GM18508 (cell line): ENCODE data around the gene SNAPC3.
"Not testable (repeated sequence)": the region's sequence is repeated elsewhere in the genome, so short reads cannot be mapped to it uniquely, and the experiment has no call there.

Experiments
- ATAC-seq: cut with Tn5 transposase; IDR thresholded peaks from one replicate; pipeline ENCODE4 v1.9.1; 2021; ENCODE audit warnings: moderate number of reproducible peaks; ENCODE audit not compliant: insufficient read depth, unreplicated experiment

SNAPC3 gene

DNA sequence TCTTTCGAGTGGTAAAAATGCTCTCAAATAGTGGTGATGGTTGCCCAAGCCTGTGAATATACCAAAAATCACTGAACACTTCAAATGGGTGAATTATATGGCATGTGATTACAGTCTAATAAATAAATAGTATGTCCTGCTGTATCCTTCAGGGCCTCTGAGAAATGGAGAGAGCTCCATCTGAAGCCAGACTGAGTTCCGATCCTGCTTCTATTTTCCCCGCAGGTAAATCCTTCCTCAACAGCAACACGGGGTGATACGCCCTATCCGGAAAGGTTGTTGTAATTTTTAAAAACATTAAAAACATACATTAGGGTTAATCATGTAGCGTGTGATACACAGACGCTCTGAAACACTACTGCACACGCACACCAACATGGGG lies 695 bp upstream of the SNAPC3 start:
- ATAC-seq = no peak

DNA sequence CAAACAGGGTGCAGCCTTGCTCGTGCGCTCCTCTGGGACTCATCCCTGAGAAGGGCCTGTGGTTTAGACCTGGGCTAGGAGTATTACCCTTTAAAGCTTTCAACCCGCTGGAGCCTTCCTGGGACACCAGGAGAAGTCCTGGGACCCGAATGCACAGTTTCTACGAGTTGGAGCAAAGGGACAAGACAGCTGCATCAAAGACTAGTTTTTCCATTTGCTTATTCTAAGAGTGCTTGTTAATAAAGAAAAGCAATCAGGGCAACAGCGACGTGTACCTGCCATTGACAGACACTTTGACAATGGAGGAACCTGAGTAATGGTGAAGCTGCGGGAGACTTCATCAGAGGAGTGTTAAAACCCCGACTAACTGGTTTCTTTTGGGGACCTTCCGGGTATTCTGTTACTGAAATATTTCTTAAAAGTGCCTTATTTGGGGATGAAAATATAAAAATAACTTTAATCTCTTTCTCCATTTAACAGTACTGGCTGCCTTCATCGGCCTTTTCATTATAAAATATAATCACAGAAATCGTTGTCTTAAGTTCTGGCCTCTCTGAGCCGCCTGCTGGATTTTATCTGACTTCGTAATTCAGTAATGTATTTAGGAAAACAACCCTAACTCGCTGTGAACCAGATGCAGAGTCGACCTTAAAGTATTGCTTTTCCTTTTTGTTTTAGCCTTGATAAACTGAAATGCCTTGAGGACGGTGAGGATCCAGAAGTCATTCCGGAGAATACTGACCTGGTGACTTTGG lies 732 bp downstream of the SNAPC3 start:
- peak; percentile 6 for ATAC-seq

DNA sequence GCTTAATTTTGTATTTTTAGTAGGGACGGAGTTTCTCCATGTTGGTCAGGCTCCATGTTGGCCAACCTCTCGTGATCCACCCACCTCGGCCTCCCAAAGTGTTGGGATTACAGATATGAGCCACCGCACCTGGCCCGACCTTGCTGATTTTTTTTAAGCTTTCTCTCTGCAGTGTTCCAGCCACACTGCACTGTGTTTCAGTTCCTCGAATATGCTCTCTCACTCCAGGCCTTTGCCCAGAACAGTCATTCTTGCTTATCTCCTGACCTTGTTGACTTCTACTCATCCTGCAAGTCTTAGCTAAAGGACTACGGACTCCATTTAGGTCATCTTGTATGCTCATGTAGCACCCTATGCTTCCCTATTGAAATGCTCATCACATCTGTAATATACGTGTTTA lies 3.3 kb downstream of the SNAPC3 start:
- peak; percentile 22 for ATAC-seq

DNA sequence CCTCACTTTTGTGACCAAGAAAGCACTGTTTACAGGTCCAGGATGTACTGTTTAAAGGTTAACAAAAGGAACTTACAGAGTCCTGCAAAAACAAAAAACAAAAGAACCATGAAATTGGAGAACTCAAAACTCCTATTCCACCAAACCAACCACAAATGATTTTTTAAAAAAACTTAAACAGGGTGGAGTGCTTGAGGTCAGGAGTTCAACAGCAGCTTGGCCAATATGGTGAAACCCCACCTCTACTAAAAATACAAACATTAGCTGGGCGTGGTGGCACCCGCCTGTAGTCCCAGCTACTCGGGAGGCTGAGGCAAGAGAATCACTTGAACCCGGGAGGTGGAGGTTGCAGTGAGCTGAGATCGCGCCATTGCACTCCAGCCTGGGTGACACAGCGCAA lies 5.0 kb downstream of the SNAPC3 start:
- not testable (repeated sequence) for ATAC-seq

DNA sequence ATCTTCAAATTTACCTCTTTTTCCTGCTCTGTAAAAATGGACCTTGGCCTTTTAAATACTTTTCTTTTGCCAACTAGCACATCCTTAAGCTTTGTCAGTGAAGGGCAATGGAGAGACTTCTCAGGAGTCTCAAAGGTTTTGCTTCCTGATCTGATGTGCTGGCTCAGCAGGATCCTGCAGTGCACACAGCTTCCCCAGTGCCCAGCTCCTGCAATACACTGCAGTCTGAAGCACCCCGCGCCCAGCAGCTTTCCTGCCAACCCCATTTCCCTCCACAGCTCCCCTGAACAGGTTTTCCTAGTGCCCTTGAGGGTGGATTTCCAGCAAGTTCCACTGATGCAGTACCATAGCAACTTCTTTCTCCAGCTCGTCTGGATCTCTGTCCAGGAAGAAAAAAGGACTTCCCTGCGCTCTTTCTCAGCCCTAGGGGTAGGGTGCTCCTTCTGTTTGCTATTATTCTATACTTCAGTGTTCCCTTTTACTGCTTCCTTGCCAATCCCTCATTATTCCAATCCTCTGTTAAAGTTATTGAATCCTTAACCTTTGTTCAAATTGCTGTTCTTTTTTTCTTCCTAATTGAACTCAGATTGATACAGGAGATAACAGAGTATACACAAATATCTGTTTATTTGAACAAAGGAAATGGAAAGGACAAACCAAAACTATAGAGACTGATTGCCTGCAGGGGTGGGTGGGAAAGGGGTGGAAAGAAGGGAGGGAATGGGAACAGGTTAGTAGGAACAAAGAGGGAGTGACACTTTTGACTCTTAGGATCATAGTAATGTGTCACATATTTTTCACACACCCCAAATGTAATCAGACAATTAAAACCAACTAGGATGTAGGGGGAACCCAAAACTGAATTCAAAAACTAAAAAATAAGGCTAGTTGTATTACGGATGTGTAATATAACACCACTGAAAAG lies 8.5 kb downstream of the SNAPC3 start:
- no peak for ATAC-seq

DNA sequence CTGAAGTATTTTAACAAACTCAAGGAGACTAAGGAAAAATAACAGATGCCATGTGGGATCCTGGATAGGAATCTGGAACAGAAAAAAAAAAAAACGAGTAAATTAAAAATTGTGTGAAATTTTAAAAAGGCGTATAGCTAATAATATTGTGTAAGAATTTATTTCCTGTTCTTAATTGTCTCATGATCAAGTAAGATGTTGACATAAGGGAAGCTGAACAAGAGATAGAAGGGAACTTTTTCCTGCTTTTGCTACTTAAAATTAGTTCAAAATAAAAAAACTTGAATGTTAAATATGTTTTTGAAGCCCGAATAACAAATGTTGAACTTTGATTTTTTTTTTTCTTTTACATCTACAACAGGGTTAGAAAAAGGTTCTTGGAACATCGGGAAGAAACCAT lies 10.5 kb downstream of the SNAPC3 start:
- no peak for ATAC-seq

DNA sequence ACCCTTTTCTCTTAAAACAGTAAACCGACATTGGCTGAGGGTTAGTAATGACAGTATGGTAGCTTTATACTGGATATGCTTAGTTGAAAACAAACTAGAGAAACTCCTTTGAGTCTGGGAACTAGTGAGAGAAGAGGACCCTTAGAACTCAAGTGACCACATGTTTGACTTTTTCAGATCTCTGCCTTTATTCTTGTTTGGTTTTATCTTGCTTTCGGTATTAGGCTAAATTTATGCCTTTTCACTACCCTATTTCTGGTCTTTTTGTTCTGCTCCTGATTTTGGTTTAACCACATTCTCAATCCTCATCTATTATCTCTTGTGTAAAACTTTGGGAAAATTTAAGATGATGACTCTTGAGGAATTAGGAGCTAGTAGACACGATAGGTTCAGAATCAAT lies 11.0 kb downstream of the SNAPC3 start:
- ATAC-seq = no peak

DNA sequence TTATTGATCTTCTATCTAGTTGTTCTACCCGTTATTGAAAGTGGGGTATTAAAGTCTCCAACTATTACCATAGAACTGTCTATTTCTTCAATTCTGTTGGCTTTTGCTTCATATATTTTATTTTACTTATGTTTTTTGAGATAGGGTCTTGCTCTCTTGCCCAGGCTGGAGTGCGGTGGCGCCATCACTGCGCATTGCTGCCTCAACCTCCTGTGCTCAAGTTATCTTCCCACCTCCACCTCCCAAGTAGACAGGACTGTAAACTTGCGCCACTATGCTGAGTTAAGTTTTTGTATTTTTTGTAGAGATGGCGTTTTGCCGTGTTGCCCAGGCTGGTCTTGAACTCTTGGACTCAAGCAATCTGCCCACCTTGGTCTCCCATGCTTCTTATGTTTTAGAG lies 16.2 kb downstream of the SNAPC3 start:
- no peak for ATAC-seq

DNA sequence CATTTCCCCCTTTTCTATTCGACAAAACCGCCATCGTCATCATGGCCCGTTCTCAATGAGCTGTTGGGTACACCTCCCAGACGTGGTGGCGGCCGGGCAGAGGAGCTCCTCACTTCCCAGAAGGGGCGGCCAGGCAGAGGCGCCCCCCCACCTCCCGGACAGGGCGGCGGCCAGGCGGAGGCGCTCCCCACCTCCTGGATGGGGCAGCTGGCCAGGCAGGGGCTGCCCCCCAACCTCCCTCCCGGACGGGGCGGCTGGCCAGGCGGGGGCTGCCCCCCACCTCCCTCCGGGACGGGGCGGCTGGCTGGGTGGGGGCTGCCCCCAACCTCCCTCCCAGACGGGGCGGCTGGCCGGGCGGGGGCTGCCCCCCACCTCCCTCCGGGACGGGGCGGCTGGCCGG lies 19.2 kb downstream of the SNAPC3 start:
- not testable (repeated sequence) for ATAC-seq

DNA sequence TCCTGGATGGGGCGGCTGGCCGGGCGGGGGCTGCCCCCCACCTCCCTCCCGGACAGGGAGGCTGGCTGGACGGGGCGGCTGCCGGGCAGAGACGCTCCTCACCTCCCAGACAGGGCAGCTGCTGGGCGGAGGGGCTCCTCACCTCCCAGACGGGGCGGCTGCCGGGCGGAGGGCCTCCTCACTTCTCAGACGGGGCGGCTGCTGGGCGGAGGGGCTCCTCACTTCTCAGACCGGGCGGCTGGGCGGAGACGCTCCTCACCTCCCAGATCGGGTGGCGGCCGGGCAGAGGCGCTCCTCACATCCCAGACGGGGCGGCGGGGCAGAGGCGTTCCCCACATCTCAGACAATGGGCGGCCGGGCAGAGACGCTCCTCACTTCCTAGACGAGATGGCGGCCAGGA lies 19.6 kb downstream of the SNAPC3 start:
- ATAC-seq = not testable (repeated sequence)

DNA sequence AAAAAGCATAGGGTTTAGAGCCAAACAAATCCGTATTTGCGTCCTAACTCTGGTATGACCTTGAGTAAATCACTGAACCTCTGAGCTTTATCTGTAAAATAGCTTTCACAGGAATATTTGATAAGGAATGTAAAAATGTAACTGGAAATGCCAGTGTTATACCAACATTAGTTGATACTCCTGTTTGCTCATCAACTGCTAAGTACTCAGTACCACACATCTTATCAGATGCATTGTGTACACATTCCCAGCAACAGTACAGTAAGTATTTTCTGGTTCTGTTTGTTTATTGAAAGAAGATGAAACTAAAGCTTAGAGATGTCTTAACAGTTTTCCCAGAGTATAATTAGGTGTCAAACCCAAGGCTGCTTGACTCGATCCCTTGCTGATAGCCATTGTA lies 21.5 kb downstream of the SNAPC3 start:
- ATAC-seq = no peak

DNA sequence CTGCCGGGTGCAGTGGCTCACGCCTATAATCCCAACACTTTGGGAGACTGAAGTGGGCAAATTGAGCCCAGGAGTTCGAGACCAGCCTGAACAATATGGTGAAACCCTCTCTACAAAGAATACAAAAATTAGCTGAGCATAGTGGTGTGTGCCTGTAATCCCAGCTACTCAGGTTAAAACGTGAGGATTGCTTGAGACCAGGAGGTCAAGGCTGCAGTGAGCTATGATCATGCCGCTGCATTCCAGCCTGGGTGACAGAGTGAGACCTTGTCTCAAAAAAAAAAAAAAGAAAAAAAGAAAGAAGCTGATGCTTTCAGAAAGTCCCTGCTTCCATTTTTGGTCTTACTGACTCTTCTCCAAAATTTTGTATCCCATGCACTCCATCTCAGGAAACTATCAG lies 31.3 kb downstream of the SNAPC3 start:
- ATAC-seq = no peak

DNA sequence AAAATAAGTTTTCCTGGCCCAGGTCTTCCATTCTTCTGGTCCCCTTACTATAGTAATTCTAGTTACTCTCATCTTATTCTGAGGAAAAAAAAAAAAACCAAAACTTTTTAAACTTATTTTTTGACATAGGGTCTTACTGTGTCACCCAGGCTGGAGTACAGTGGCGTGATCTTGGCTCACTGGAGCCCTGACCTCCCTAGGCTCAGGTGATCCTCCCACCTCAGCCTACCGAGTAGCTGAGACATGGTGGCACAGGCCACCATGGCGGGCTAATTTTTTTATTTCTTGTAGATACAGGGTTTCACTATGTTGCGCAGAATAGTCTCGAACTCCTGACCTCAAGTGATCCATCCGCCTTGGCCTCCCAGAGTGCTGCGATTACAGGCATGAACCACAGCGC lies 38.4 kb downstream of the SNAPC3 start:
- no peak for ATAC-seq

DNA sequence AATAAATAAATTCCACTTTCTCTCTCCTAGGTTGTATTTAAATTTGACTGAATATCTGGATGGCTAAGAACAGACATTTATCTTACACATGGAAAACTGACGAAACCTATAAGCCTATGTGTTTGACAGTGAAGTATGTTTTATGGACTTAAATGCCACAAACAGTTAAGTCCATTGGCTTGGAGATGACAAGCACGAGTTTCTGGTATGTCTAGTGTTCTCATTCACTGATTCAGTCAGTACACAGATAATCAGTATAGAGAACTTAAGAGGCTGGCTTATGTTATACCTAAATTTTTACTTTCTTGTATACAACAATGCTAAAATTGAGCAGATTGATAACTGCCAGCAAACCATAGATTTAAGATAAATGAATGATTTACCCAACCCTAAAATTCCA lies 38.9 kb downstream of the SNAPC3 start:
- ATAC-seq = no peak

DNA sequence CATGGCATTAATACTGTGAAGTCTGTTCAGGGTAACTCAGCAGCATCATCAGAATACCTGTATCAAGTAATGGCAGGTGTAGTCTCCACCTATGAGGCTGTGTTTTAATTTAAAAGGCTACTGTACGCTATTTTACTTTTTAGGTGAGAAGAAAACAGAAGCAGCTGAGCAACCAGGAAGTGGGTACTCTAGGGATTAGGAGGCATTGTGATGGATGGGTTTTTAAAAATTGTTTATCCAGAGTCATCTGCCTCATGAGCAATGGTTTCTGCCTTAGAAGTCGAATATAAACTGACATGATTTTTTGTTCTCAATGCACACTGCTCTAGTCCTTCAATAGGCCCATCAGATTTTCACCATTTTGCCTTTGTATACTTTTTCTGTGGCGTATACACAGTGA lies 45.5 kb downstream of the SNAPC3 start:
- no peak for ATAC-seq

DNA sequence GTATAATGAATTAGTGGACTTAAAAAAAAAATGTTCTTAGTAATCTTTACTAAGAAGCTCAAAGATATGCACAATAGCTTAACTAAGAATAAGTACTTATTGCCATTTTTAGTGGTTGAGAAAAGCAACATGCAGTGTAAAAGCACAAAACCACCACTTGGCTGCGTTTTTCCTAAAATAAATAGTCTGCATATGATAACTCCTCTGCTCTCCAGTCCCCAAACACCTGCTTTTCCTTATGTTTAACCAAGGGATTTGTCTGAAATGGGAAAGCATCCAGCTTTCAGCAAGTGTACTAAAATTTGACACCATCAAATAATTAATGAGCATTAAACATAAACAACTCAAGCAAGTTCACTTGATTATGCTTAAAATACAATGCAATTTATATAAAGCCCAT lies 46.7 kb downstream of the SNAPC3 start:
- no peak for ATAC-seq

DNA sequence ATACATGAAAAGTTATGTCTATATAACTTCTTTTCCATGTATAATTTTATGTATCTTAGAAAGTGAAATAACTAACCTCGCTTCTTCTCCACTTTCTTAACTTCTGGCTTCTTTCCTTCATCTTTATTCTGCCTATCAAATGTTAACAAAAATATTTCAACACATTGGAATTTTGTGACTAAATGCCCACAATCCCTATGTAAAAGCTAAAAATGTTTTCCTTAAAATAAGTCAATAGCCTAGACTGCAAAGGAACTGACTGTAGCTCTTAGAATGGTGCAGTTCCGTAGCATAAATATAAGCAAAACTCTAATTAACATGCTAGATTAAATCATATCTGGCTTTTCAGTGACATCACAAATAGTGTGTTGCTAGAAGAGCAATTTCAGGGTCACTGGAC lies 47.2 kb downstream of the SNAPC3 start:
- ATAC-seq = no peak

DNA sequence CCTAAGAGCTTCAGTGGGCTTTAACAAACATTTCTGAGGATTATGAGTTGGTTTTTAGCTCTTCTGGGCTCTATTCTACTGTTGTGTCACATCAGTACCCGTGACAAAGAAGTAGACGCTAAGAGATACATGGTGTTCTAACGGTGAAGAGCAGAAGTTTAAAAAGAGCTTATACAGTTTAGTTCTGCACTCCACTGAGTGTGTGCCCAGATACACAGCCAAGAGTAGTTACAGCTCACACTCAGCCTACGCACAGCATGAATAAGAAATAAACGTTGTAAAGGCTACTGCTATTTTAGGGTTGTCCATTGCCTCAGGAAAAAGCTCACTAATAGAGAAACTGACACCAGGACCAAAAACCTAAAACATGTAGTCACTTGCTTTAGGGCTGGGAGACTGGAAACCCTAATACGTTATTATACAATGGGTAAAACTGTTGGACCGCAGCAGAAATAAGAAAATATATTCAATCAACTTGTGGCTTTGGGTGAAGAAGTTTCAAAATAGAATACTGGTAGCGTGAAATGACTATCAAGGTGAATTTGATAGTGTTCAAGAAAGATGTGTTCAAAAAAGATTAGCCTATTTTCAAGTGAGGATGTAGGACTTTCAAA lies 53.4 kb downstream of the SNAPC3 start:
- ATAC-seq = no peak

DNA sequence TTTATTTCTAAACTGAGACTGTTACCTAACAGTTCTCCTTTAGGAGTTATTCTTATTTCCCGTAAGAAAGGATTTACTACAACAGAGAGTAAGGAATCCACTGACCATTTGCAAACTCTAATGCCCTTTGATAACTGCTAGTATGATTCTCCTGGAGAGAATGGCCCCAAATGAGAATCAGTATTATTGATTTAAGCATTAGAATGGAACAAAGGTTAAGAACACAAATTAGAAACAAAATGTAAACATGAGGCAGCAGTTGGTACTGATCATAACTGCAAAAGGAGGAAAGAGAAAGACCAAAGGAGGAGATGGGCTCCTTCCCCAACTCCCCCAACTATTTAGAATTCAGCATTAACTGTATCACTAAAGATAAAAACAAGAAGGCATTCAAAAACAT lies 57.4 kb downstream of the SNAPC3 start:
- no peak for ATAC-seq

DNA sequence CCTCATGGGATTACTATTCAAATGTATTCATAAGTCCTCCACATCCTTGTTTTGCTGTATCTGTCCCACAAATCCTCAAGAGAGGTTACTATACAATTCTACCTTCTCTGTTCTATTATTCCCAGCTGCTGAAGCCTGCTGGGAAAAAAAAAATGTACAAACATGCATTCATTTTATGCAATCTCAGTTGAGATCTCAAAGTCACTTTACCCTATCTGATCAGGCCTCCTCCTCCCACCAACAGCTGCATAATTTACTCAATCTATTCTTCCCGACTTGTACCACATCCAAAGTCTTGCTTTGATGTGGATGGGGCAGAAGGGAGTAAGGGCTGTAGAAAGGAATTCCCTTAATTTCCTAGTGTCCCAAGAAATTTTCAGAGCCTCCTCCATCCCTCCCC lies 59.5 kb downstream of the SNAPC3 start:
- ATAC-seq = no peak

DNA sequence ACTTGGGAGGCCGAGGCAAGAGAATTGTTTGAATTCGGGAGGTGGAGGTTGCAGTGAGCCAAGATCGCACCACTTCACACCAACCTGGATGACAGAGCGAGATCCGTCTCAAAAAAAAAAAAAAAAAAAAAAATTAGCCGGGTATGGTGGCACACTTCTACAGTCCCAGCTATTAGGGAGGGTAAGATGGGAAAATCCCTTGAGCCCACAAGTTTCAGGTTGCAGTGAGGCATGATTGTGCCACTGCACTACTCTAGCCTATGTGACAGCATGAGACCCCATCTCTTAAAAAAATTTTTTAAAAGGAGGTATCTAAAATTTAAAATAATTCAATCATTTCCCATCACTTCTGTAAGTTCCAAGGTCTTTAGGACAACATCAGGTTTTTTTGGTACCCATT lies 62.1 kb downstream of the SNAPC3 start:
- ATAC-seq = no peak
